HG03439 (cell line): Measurements from ENCODE around the gene CSRP1.
"Not testable (repeated sequence)": the region's sequence is repeated elsewhere in the genome, so short reads cannot be mapped to it uniquely, and the experiment has no call there.

Source experiments
- ATAC-seq: cut with Tn5 transposase; IDR thresholded peaks from one replicate; pipeline ENCODE4 v1.9.1; 2021; ENCODE audit warnings: mild to moderate bottlenecking, moderate library complexity; ENCODE audit not compliant: unreplicated experiment

CSRP1 gene

DNA sequence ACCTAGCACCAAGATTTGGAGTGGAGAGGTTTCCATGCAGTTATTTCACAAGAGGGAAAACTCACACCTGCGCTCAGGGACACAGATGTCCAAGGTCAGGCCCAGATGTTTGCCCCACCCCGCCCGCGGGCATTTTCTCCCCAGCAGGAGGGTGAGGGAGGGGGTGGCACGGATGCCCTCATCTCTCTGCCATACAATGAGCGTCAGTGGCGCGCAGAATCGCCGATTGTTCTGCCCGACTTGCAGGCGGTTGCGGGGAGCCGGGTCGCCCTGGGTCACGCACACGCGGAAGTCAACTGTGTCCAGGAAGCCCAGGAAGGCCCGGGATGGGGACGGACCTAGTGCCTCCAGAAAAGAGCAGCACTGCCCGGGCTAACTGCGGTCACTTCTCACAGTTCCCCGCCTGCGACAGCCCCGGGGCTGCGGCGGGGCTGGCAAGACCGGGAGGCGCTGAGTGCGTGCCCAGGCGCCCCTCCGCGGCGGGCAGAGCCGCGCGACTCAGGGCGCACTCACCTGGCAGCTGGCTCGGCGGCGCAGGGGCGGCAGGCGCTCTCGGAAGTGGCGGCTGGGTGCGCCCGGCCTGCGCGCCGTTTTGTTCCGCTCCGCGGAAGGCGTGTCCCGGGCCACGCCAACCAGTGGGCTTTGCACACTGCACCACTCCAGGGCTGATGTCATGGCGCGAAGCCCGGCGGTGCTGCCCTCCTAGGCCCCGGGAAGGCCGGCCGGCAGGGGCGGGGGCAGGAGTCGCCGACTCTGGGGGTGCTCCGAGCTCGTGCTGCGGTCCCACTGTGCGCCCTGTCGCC lies at the start of gene CSRP1:
CSRP1 (minus strand) TSS at position 567 of the 803 bp plus-strand sequence. CDS start 10,820 bp downstream, outside the sequence.
- ATAC-seq = peak; percentile 75

DNA sequence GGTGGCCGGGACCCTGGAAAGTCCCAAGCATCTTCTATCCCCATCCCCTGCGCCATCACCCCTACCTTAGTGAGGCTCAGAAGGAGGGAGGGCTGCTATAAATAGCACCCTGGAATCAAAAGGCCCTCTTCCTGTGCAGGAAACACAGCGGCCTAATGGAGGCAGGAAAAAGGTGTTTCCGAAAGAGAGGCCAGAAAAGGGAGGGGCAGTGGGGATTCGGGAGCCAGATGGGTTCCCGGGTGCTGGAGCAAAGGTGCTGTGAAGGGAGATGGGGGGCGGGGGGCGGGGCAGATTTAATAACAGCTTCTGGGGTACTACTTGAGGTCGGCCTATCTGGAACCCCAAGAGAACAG lies 48.6 kb upstream of the CSRP1 start:
- no peak for ATAC-seq

GRCh38 chr1:201554789-201555592 lies 48.1 kb upstream of the CSRP1 start:
- ATAC-seq = no peak

GRCh38 chr1:201554190-201554600 lies 47.3 kb upstream of the CSRP1 start:
- no peak for ATAC-seq

GRCh38 chr1:201553496-201554189 lies 46.7 kb upstream of the CSRP1 start:
- ATAC-seq = no peak

DNA sequence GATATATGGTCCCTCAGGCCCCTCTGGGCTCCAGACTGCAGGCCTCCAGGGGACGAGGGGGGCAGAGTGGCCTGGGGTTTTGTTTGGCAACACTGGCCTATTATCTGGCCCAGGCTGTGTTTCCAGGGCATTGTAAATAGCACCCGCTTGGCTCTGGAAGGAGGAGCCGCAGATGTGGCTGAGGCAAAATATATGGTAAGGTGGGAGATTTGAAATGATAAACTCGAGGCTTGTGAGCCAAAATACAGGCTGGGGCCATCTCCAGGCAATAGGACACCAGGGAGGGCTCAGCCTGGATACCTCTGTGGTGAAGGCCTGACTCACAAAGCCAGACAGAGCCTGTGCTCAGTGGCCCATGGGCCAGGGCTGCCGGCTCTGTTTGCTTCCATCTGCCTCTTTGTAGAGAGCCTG lies 46.0 kb upstream of the CSRP1 start:
- no peak for ATAC-seq

DNA sequence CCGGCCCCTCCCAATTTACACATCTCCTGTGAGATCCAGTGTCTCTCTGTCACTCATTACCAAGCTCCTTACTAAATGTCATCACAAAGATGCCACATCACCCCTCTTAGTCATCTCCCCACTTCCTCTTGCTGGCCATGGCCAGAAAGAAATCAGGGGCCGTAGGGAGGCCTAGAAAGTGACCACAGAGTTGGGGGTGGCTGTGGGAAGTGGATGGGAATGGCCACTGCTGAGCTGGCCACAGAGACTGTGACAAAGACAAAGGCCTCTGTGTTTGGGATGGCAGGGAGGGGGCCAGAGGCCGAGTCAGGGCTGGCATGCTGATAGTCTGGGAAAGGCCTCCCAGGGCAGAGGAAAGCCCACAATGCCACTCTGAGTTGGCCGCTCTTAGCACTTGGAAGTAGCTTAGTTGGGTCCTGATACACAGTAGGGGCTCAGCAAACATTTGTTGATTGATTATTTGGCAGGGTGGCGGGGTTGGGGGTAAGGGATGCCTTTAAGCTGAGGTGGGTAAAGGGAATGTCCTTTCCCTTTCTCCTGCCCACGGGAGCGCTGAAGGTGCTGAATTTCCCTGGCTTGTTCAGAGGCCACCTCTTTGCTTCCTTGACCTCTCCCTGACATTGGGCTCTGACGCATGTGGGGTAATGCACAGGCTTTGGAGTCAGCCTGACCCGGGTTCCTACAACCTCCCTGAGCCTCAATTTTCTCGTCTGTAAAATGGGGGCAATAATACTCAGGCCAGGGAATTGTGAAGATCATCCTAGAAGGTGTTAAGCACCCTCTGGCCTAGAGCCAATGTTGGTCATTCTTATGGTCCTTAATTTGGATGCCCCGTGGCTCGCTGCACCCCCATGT lies 45.2 kb upstream of the CSRP1 start:
- no peak for ATAC-seq

DNA sequence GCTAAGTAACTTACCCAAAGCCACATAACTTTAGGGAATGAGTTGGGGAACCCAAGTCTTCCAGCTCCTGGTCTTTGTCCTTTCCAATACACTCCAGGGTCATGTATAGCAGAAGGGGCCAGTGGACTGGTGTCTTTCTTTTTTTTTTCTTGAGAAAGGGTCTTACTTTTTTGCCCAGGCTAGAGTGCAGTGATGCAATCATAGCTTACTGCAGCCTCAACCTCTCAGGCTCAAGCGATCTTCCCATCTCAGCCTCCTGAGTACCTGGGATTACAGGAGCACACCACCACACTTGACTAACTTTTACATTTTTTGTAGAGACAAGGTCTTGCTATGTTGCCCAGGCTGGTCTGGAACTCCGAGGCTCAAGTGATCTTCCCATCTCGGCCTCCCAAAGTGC lies 44.2 kb upstream of the CSRP1 start:
- no peak for ATAC-seq

DNA sequence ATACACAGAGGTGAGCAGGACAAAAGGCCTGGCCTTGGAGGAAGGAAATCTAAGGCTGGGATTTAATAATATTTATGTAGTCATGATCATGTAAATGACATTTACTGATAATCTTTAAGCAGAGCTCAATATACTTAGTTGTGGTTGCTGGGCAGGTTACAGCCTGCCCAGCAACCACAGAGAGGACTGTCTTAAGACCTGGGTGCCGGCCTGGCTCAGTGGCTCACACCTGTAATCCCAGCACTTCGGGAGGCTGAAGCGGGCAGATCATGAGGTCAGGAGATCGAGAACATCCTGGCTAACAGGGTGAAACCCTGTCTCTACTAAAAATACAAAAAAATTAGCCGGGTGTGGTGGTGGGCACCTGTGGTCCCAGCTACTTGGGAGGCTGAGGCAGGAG lies 42.6 kb upstream of the CSRP1 start:
- ATAC-seq = not testable (repeated sequence)

- ATAC-seq = no peak
These were observed 39.0 kb upstream of the CSRP1 start for GRCh38 chr1:201545851-201546492.

GRCh38 chr1:201544710-201545109 lies 37.8 kb upstream of the CSRP1 start:
- no peak for ATAC-seq

- ATAC-seq = no peak
These were observed 37.1 kb upstream of the CSRP1 start for GRCh38 chr1:201543871-201544642.

DNA sequence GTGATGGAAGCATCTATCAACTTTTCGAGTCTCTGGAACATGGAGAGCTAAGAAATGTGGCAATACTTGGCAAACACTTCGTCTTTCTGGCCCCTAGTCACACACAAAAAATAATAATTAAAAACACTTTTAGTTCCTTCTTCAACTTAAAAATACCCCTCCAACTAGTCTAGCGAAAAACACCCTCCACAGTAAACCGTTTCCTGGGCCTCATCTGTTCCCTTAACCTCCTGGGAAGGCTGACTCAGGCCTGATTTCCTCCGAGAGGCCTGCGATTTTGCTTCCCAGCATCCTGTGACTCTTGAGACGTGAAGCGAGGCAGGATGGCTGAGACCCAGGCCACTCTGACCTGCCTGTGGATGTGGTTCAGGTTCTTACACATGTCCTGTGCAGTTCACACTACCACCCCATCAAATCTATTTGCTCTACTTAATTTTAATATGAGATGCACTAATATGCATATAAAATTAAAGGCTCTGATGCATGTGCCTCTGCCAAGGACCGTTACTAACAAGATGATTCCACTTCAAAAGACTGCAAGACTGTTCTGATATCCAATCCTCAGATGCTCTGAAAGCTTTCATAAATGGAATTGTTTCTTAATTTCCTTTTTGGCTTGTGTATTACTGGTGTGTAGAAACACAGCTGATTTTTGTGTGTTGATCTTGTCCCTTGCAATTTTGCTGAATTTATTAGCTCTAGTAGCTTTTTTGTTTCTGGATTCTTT lies 35.5 kb upstream of the CSRP1 start:
- no peak for ATAC-seq

DNA sequence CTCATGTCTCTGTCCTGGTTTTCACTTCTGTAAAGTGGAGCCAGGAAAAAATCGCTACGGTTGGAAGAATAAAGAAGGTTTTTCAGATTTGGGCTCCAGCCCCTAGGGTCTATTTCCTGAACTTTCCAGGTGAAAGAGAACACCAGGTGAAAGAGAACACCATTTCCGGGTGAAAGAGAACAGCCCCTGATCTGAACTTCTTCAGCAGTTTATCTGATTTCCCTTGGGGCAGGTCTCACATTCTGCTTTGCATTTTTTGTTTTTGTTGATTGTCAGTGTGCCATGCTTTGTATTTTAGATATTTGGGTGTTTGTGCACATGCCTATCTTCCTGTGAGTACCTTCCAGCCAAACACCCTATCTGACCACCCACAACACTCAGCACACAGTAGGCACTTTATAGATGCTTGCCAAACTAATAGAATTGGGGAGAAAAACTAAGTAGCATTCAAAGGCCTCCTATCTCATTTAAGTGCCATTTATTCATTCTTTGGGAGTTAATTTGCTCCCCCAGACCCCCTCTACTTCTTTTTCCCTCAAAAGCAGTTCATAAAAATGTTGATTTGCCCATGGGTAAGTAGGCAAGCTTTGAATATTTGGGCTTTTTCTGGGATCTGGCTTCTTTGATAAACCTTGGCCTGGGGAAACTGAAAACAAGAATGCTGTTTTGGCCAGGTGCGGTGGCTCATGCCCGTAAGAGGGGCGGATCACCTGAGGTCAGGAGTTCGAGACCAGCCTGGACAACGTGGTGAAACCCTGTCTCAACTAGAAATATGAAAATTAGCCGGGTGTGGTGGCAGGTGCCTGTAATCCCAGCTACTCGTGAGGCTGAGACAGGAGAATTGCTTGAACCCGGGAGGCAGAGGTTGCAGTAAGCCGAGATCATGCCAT lies 34.2 kb upstream of the CSRP1 start:
- ATAC-seq = no peak

DNA sequence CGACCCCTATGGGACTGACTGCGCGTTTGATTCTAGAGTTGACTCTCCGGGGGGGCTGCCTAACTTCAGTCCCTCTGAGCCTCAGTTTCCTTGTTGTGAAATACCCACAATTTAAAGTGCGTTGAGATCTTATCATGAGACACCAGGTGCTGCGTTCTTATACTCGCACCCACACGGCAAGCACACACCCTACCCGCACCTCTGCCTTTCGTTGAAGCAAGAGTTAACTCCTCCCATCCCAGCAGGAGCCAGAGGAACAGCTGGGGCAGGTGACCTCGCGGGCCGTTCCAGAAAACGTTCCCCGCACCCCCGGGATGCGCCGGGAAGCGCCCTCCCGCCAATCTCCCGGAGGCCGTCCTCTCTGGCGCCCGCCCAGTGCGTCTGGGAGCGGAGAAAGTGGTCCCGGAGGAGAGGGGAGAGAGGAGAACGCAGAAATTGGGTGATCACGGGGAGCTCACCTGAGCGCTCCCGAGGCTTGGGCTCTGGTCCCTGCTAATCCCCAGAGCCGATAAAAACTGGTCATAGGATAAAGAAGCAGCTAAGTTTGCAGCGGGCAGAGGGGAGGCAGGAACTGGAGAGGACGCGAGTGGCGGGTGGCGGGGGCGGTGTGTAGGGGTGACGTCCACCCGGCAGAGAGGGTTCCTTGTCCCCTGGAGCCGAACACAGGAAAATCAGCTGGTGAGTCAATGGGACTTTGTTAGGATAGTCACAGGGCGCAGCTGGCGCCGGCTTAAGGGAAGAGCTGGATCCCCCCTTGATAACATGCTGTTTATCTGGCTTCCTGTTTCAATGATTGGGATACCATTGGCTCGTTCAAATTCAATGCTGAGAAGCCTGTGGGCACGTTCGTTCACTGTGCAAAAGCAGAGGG lies 32.9 kb upstream of the CSRP1 start:
- no peak for ATAC-seq

GRCh38 chr1:201538612-201539551 lies 32.0 kb upstream of the CSRP1 start, which contains the start of gene NAV1:
TSS of gene NAV1 (plus strand) at chr1:201539127. CDS start at chr1:201622885, 83,758 bp downstream.
- no peak for ATAC-seq
